GM10266 (cell line): ENCODE measurements around the gene PPP5C.
"Not testable (repeated sequence)": the region's sequence is repeated elsewhere in the genome, so short reads cannot be mapped to it uniquely, and the experiment has no call there.

Experiments used
- DNase-seq: peaks from one replicate; pipeline ENCODE4 v3.0.0; 2012; ENCODE audit errors: extremely low spot score
- CTCF ChIP-seq: IDR thresholded peaks from 2 replicates; pipeline ENCODE4 v1.5.1; 2012; ENCODE audit warnings: mild to moderate bottlenecking, low read depth; ENCODE audit not compliant: control insufficient read depth, insufficient read depth; ENCODE audit errors: missing control alignments

Gene PPP5C

GRCh38 chr19:46411088-46411924 lies 64.4 kb downstream of the PPP5C start:
- DNase-seq: no peak
- no peak for TF ChIP-seq CTCF

GRCh38 chr19:46411925-46412649 lies 65.2 kb downstream of the PPP5C start:
- DNase-seq: no peak
- no peak for TF ChIP-seq CTCF

DNA sequence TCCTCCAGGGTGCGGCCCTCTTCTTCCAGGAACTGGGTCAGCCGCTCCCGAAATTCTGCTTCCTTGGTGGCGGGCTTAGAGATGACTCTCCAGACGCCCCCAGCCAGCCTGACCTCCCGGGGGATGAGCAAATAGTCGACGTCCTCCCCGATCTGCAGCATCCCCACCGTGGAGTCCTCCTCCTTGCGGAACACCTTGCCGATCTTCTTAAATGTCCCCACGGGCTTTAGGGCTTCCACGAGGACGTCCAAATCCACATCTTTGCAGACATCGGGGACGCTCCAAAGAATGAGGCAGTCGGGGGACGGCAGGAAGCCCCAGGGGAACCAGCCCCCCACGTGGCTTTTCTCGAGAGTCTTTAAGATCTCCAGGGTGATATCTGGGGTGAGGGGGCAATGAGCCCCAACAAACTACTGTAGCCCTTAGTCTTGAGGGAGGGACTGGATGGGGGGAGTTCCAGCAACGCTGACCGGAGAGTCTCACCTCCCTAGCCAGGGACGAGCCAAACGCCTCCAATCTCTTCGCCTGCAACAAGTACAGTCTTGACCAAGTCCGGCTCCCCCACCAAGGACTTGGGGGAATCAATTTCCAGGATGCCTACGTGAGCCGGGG lies 65.9 kb downstream of the PPP5C start:
- TF ChIP-seq CTCF: no peak
- no peak for DNase-seq

GRCh38 chr19:46413262-46414031 lies 66.6 kb downstream of the PPP5C start, which contains the start of gene CCDC8:
TSS of gene CCDC8 (minus strand) at chr19:46413564. CDS start at chr19:46412810, 754 bp downstream.
- TF ChIP-seq CTCF: no peak
- DNase-seq: no peak

DNA sequence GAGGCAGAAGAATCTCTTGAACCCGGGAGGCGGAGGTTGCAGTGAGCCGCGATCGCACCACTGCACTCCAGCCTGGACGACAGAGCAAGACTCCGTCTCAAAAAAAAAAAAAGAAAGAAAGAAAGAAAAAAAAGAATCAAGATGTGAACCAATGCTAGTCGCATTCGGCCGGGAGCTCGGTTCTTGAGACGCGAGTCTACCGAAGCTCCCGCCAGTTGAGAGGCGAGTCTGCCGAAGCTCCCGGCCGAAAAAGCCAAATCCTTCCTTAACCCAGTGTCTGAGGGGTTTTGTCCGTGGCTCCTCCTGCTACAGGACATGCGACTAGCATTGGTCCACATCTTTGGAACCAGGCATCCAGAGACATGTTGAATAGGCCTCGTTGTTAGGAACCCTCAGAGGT lies 68.0 kb downstream of the PPP5C start:
- not testable (repeated sequence) for DNase-seq

GRCh38 chr19:46415804-46416709 lies 69.2 kb downstream of the PPP5C start:
- peak; percentile 68 for DNase-seq

DNA sequence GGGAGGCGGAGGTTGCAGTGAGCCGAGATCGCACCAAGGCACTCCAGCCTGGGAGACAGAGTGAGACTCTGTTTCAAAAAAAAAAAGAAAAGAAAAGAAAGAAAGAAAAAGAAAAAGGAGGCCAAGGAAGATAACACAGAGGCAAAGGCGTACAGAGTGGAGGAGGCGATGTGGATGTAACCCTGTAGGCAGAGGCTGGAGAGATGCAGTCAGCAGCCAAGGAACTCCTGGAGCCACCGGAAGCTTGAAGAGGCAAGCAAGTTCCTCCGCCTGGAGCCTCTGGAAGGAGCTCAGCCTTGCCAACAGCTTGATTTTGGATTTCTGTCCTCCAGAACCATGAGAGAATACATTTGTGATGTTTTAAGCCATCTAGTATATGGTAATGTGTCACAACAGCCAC lies 73.2 kb downstream of the PPP5C start:
- DNase-seq: no peak
- no peak for TF ChIP-seq CTCF
